Measurements from ENCODE around the gene NKX2-1. TPM values are rescaled to one million over a fixed set of nuclear protein-coding genes. Genes with fewer than 3 reads are reported as not detected.

NKX2-1 gene
- total RNA-seq, 2 experiments from 2014 or later, result not detected

DNA sequence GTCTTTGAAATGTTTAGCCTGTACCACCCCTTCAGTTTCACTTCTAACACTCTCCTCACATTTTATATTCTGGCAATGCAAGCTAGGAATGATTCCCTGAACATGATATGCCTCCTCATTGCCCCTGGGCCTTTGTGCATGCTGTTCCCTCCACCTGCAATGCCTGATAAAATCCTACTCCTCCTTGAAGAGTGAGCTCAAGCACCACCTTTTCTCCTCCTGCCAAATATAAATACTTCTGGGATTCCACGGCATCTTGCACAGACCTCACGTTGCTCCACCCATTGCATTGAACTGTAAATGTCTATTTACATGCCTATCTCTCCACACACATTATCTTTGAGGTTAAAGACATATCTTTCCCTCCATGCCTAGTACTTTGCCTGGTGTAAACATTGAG is 21.1 kb downstream of the NKX2-1 start:
- H3K4me1 ChIP-seq (ENCODE audit: insufficient read depth, low read length), result no peaks in the 10 kb centered on the region
- intact Hi-C loops (cut with DNase I, micrococcal nuclease), result no loop called here
- DNase-seq, result no peak
- Mint-ChIP-seq H3K4me1 (ENCODE audit: low read depth) (peaks cover 5% of the 10 kb centered on the region), H3K9me3 (no peaks in the 10 kb centered on the region), H3K36me3 (ENCODE audit: low read depth) (no peaks in the 10 kb centered on the region), H3K4me3 (no peak overlapping the region), H3K27ac (no peak overlapping the region), H3K27me3 (peaks cover 67% of the 10 kb centered on the region)
- TF ChIP-seq, protein P1, sequence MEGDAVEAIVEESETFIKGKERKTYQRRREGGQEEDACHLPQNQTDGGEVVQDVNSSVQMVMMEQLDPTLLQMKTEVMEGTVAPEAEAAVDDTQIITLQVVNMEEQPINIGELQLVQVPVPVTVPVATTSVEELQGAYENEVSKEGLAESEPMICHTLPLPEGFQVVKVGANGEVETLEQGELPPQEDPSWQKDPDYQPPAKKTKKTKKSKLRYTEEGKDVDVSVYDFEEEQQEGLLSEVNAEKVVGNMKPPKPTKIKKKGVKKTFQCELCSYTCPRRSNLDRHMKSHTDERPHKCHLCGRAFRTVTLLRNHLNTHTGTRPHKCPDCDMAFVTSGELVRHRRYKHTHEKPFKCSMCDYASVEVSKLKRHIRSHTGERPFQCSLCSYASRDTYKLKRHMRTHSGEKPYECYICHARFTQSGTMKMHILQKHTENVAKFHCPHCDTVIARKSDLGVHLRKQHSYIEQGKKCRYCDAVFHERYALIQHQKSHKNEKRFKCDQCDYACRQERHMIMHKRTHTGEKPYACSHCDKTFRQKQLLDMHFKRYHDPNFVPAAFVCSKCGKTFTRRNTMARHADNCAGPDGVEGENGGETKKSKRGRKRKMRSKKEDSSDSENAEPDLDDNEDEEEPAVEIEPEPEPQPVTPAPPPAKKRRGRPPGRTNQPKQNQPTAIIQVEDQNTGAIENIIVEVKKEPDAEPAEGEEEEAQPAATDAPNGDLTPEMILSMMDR (IDR thresholded peaks at IDR 0.05), result no peak
- H3K36me3 ChIP-seq (ENCODE audit: insufficient read depth, low read length), result no peaks in the 10 kb centered on the region
- H3K27ac ChIP-seq (ENCODE audit: low read depth in 1 of 2, low read length in 2 of 2), result no peak overlapping the region
- ATAC-seq (ENCODE audit: poor library complexity), result no peak
- CTCF ChIA-PET, result no interaction called here
- peaks cover 19 to 53% of the 10 kb centered on the region in 2 experiments for H3K27me3 ChIP-seq (ENCODE audit: control insufficient read depth in 1 of 2, insufficient read depth in 2 of 2, low read length in 2 of 2)
- no peak overlapping the region for H3K4me3 ChIP-seq (ENCODE audit: low read length)
- POLR2A ChIA-PET, result no interaction called here
- H3K9me3 ChIP-seq (ENCODE audit: control insufficient read depth in 1 of 2, insufficient read depth in 1 of 2, low read length in 2 of 2), result no peaks in the 10 kb centered on the region

DNA sequence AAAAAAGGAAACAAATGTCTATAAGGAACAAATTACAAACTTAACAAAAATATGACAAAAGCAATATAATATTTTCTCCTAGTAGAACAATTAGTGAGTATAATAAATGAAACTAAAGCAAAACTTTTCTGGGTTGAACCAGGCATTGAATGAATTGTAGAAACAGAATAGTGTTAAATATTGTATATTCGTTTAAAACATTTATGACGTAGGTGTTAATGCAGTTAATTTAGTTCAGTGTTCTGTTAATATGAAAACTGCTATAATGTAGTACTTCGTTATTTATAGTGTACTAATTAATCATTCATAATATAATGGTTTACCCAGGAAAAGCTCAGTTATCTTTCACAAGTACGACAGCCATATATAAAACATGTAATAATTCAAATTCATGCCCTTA is 23.7 kb downstream of the NKX2-1 start:
- ChIA-PET POLR2A (no interaction called here), CTCF (no interaction called here)
- Mint-ChIP-seq H3K4me3 (no peak overlapping the region), H3K27ac (no peak overlapping the region), H3K4me1 (ENCODE audit: low read depth) (no peaks in the 10 kb centered on the region), H3K36me3 (ENCODE audit: low read depth) (no peaks in the 10 kb centered on the region), H3K27me3 (peaks cover 64% of the 10 kb centered on the region), H3K9me3 (no peaks in the 10 kb centered on the region)
- Histone ChIP-seq H3K27me3 (ENCODE audit: control insufficient read depth in 1 of 2, insufficient read depth in 2 of 2, low read length in 2 of 2) (peaks cover 9 to 27% of the 10 kb centered on the region in 2 experiments), H3K36me3 (ENCODE audit: insufficient read depth, low read length) (no peaks in the 10 kb centered on the region), H3K9me3 (ENCODE audit: control insufficient read depth in 1 of 2, insufficient read depth in 1 of 2, low read length in 2 of 2) (no peaks in the 10 kb centered on the region), H3K4me1 (ENCODE audit: insufficient read depth, low read length) (no peaks in the 10 kb centered on the region), H3K27ac (ENCODE audit: low read depth in 1 of 2, low read length in 2 of 2) (no peak overlapping the region), H3K4me3 (ENCODE audit: low read length) (no peak overlapping the region)
- TF ChIP-seq, protein P1 (IDR thresholded peaks at IDR 0.05), result no peak
- ATAC-seq (ENCODE audit: poor library complexity) (no peak), DNase-seq (no peak)
- intact Hi-C loops (cut with DNase I, micrococcal nuclease), result no loop called here

DNA sequence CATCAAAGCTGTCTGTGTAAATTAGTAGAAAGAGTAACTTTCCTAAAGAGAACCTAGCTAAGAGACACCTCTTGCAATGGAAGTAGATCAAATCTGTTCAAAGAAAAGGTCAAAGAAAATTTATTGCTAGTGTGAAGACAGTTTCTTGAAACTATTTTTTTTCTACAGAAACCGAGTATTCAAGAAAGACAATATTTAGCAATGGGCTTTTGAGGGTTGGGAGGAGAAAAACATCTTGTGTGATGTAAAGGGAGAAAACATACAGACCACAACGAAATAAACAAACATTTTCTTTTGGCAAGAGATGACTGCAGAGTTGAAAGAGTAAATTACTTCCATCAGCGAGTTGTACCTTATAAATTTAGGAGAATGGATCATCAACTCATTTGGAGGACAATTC is 24.4 kb downstream of the NKX2-1 start:
- POLR2A ChIA-PET, result no interaction called here
- no peaks in the 10 kb centered on the region for H3K4me1 ChIP-seq (ENCODE audit: insufficient read depth, low read length)
- CTCF ChIA-PET, result no interaction called here
- Mint-ChIP-seq H3K9me3 (no peaks in the 10 kb centered on the region), H3K36me3 (ENCODE audit: low read depth) (no peaks in the 10 kb centered on the region), H3K4me1 (ENCODE audit: low read depth) (no peaks in the 10 kb centered on the region), H3K27ac (no peak overlapping the region), H3K4me3 (no peak overlapping the region), H3K27me3 (peaks cover 66% of the 10 kb centered on the region)
- H3K27ac ChIP-seq (ENCODE audit: low read depth in 1 of 2, low read length in 2 of 2), result no peak overlapping the region
- H3K4me3 ChIP-seq (ENCODE audit: low read length), result no peak overlapping the region
- ATAC-seq (ENCODE audit: poor library complexity) (no peak), DNase-seq (no peak)
- H3K36me3 ChIP-seq (ENCODE audit: insufficient read depth, low read length), result no peaks in the 10 kb centered on the region
- TF ChIP-seq, protein P1 (IDR thresholded peaks at IDR 0.05), result no peak
- H3K9me3 ChIP-seq (ENCODE audit: control insufficient read depth in 1 of 2, insufficient read depth in 1 of 2, low read length in 2 of 2), result no peaks in the 10 kb centered on the region
- intact Hi-C loops (cut with DNase I, micrococcal nuclease), result no loop called here
- H3K27me3 ChIP-seq (ENCODE audit: control insufficient read depth in 1 of 2, insufficient read depth in 2 of 2, low read length in 2 of 2), result peaks cover 9 to 20% of the 10 kb centered on the region in 2 experiments
